K562 (cell line): ENCODE data around the gene UNC13A. TPM values are rescaled to one million over a fixed set of nuclear protein-coding genes. Genes with fewer than 3 reads are reported as not detected.

Experiments used
- BRCA1 ChIP-seq, 2 experiments: fragments of 450-650 bp in 1 of 2; sonication (generic) in 1 of 2; formaldehyde crosslinking in 1 of 2; IDR thresholded peaks; 2 replicates each; pipeline versions ENCODE4 v1.5.0 to v1.6.1; 2017 to 2020; ENCODE audit warnings: mild to moderate bottlenecking in 1 of 2, missing genetic modification reagents in 1 of 2
- CCNT2 ChIP-seq: IDR thresholded peaks from 2 replicates; pipeline ENCODE4 v1.6.1; 2011; ENCODE audit warnings: borderline replicate concordance, low read depth, mild to moderate bottlenecking, moderate library complexity, mixed read lengths, low read length; ENCODE audit not compliant: insufficient read length; ENCODE audit errors: extremely low read depth
- CREB1 ChIP-seq, 2 experiments: sonication (generic) in 1 of 2; formaldehyde crosslinking in 1 of 2; IDR thresholded peaks; 2 replicates each; pipeline versions ENCODE4 v1.6.1 to v1.8.0; 2012 to 2022; ENCODE audit warnings: inconsistent platforms in 1 of 2, mild to moderate bottlenecking in 1 of 2, missing genetic modification reagents in 1 of 2, moderate library complexity in 1 of 2
- KLF13 ChIP-seq: fragments of 450-650 bp; IDR thresholded peaks from 2 replicates; pipeline ENCODE4 v1.6.1; 2016; ENCODE audit warnings: missing genetic modification characterization, low read depth, mild to moderate bottlenecking, missing compliant biosample characterization, moderate library complexity, borderline replicate concordance
- POLR2H ChIP-seq: IDR thresholded peaks from 2 replicates; pipeline ENCODE4 v1.6.1; 2016; ENCODE audit warnings: missing genetic modification characterization, low read depth, mild to moderate bottlenecking, control low read depth, missing compliant biosample characterization, moderate library complexity
- RB1 ChIP-seq: fragments of 450-650 bp; IDR thresholded peaks from 2 replicates; pipeline ENCODE4 v1.6.1; 2017; ENCODE audit warnings: low read depth, mild to moderate bottlenecking
- RCOR1 ChIP-seq, 2 experiments: IDR thresholded peaks; 2 replicates each; pipeline ENCODE4 v1.6.1; 2012; ENCODE audit warnings: low read depth in 2 of 2, low read length in 2 of 2, borderline replicate concordance in 1 of 2, improper control_type of control experiment in 1 of 2
- SIN3B ChIP-seq: fragments of 450-650 bp; IDR thresholded peaks from 2 replicates; pipeline ENCODE4 v1.6.1; 2017; ENCODE audit warnings: low read depth, mild to moderate bottlenecking, moderate library complexity
- SMAD1 ChIP-seq: fragments of 150-350 bp; IDR thresholded peaks from 2 replicates; pipeline ENCODE4 v1.6.1; 2014; ENCODE audit warnings: low read length, low read depth; ENCODE audit not compliant: partially characterized antibody
- SPI1 ChIP-seq: IDR thresholded peaks from 2 replicates; pipeline ENCODE4 v1.6.1; 2011; ENCODE audit warnings: low read depth, low read length, control low read depth, borderline replicate concordance
- TAF15 ChIP-seq: fragments of 200-400 bp; formaldehyde crosslinking; IDR thresholded peaks from 2 replicates; pipeline ENCODE4 v1.6.1; 2017; ENCODE audit warnings: mild to moderate bottlenecking, low read depth, low read length, moderate library complexity
- ZNF3 ChIP-seq: fragments of 250-450 bp; sonication (Bioruptor Pico); IDR thresholded peaks from 2 replicates; pipeline ENCODE4 v1.5.0; 2021; ENCODE audit warnings: mild to moderate bottlenecking, moderate library complexity
- ZNF41 ChIP-seq: fragments of 250-450 bp; sonication (Bioruptor Pico); conservative IDR thresholded peaks from 2 replicates; pipeline ENCODE4 v1.4.0; 2020; ENCODE audit warnings: mild to moderate bottlenecking
- polyA plus RNA-seq, 8 experiments: library from polyadenylated mRNA; depleted of rRNA in 4 of 8; stranded (reverse) in 5 of 8; unstranded in 3 of 8; fragments of >200 nt; fragmentation: Nextera tagmentation in 2 of 8; fragmentation: Illumina TruSeq in 1 of 8; extraction: Ambion mirVana in 2 of 8; extraction: Trizol in 1 of 8; gene quantifications; 2 replicates each; pipeline versions ENCODE4 v1.2.1 to v1.2.3, GENCODE V29; 2011 to 2014; ENCODE audit warnings: inconsistent platforms in 1 of 8, missing spikeins in 1 of 8
- total RNA-seq, 7 experiments: library from RNA; depleted of rRNA in 6 of 7; stranded (reverse); fragments of >200 nt in 6 of 7; fragmentation: Illumina TruSeq in 2 of 7; extraction: Trizol in 2 of 7; gene quantifications; 2 replicates each; pipeline versions ENCODE4 v1.2.1 to v1.2.3, GENCODE V29; 2011 to 2021; ENCODE audit warnings: low replicate concordance in 1 of 7
- TF ChIP-seq, protein P1 (sequence below): fragments of 450-650 bp; IDR thresholded peaks from 2 replicates; pipeline ENCODE4 v1.6.1; 2016; ENCODE audit warnings: mild to moderate bottlenecking, moderate library complexity

Gene UNC13A
- total and polyA plus RNA-seq, 9 of the 15 experiments (the other 6 are each of a cell fraction or from before 2014, with no cell fraction given), result 0.03 to 1.0 (median 0.25) TPM

DNA sequence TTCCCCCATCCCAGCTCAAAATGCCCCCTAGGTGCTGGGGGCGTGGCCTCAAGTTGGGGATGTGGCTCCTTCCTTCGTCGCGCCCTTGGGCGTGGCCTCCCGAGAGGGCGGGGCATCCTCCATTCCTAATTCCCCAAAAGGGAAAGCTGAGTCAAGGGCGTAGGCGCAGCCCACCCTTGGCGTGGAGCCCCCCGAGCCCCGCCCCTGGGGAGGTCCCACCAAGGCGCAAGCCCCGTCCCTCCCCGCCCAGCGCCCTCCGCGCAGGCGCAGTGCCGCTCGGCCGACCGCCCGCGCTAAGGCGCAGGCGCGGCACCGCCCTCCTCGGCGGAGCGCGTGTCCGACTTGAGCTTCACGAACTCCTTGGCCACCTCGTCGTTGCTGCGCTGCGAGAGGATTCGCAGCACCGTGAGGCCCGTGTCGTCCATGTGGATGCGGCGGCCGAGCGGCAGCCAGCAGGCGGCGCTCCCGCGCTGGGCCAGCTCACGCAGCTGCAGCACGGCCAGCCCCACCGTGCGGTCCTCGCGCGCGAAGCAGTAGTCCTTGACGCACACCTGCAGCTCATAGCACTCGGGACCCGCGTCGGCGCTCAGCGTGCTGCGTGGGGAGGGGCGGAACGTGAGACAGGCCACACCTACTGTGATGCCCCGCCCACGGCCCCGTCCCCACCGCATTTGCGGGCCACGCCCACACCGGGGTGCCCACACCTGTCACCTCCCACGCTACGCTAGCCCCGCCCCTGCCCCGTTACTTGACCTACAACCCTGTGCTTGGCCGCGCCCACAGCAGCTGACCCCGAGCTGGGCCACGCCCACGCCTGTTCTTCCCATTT is 82.2 kb downstream of the UNC13A start (continued):
- peak; percentile 88 for TF ChIP-seq CREB1 (IDR thresholded peaks at IDR 0.05)
- peak; percentile 95 for TF ChIP-seq CREB1 (CRISPR knock-in tag; IDR thresholded peaks at IDR 0.05)
- TF ChIP-seq SMAD1, result no peak
- TF ChIP-seq TAF15, result no peak
- no peak for TF ChIP-seq BRCA1 (IDR thresholded peaks at IDR 0.05)
- TF ChIP-seq BRCA1 (CRISPR knock-in tag; IDR thresholded peaks at IDR 0.05), result peak; percentile 33; the same call in 1 of the 2 replicates
- TF ChIP-seq SIN3B, result peak; percentile 41; the same call in 1 of the 2 replicates
- peak; percentile 87 for TF ChIP-seq CCNT2
- TF ChIP-seq KLF13, result peak; percentile 76; the same call in 1 of the 2 replicates
- TF ChIP-seq RCOR1 (IDR thresholded peaks at IDR 0.05; ENCODE audit: borderline replicate concordance in 1 of 2, low read depth in 2 of 2, low read length in 2 of 2), result peak in 1 of 2 experiments; percentile 74; a peak in 1 of 4 replicates
- no peak for TF ChIP-seq POLR2H (tag)
- TF ChIP-seq, protein P1, sequence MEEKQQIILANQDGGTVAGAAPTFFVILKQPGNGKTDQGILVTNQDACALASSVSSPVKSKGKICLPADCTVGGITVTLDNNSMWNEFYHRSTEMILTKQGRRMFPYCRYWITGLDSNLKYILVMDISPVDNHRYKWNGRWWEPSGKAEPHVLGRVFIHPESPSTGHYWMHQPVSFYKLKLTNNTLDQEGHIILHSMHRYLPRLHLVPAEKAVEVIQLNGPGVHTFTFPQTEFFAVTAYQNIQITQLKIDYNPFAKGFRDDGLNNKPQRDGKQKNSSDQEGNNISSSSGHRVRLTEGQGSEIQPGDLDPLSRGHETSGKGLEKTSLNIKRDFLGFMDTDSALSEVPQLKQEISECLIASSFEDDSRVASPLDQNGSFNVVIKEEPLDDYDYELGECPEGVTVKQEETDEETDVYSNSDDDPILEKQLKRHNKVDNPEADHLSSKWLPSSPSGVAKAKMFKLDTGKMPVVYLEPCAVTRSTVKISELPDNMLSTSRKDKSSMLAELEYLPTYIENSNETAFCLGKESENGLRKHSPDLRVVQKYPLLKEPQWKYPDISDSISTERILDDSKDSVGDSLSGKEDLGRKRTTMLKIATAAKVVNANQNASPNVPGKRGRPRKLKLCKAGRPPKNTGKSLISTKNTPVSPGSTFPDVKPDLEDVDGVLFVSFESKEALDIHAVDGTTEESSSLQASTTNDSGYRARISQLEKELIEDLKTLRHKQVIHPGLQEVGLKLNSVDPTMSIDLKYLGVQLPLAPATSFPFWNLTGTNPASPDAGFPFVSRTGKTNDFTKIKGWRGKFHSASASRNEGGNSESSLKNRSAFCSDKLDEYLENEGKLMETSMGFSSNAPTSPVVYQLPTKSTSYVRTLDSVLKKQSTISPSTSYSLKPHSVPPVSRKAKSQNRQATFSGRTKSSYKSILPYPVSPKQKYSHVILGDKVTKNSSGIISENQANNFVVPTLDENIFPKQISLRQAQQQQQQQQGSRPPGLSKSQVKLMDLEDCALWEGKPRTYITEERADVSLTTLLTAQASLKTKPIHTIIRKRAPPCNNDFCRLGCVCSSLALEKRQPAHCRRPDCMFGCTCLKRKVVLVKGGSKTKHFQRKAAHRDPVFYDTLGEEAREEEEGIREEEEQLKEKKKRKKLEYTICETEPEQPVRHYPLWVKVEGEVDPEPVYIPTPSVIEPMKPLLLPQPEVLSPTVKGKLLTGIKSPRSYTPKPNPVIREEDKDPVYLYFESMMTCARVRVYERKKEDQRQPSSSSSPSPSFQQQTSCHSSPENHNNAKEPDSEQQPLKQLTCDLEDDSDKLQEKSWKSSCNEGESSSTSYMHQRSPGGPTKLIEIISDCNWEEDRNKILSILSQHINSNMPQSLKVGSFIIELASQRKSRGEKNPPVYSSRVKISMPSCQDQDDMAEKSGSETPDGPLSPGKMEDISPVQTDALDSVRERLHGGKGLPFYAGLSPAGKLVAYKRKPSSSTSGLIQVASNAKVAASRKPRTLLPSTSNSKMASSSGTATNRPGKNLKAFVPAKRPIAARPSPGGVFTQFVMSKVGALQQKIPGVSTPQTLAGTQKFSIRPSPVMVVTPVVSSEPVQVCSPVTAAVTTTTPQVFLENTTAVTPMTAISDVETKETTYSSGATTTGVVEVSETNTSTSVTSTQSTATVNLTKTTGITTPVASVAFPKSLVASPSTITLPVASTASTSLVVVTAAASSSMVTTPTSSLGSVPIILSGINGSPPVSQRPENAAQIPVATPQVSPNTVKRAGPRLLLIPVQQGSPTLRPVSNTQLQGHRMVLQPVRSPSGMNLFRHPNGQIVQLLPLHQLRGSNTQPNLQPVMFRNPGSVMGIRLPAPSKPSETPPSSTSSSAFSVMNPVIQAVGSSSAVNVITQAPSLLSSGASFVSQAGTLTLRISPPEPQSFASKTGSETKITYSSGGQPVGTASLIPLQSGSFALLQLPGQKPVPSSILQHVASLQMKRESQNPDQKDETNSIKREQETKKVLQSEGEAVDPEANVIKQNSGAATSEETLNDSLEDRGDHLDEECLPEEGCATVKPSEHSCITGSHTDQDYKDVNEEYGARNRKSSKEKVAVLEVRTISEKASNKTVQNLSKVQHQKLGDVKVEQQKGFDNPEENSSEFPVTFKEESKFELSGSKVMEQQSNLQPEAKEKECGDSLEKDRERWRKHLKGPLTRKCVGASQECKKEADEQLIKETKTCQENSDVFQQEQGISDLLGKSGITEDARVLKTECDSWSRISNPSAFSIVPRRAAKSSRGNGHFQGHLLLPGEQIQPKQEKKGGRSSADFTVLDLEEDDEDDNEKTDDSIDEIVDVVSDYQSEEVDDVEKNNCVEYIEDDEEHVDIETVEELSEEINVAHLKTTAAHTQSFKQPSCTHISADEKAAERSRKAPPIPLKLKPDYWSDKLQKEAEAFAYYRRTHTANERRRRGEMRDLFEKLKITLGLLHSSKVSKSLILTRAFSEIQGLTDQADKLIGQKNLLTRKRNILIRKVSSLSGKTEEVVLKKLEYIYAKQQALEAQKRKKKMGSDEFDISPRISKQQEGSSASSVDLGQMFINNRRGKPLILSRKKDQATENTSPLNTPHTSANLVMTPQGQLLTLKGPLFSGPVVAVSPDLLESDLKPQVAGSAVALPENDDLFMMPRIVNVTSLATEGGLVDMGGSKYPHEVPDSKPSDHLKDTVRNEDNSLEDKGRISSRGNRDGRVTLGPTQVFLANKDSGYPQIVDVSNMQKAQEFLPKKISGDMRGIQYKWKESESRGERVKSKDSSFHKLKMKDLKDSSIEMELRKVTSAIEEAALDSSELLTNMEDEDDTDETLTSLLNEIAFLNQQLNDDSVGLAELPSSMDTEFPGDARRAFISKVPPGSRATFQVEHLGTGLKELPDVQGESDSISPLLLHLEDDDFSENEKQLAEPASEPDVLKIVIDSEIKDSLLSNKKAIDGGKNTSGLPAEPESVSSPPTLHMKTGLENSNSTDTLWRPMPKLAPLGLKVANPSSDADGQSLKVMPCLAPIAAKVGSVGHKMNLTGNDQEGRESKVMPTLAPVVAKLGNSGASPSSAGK, result peak; percentile 98
- no peak for TF ChIP-seq ZNF41
- peak; percentile 97 for TF ChIP-seq RB1
- TF ChIP-seq SPI1, result no peak
- TF ChIP-seq ZNF3 (CRISPR knock-in tag), result no peak
